Smooth muscle cell (in vitro differentiated cells): ENCODE results near the gene TYMP. TPM values are rescaled to one million over a fixed set of nuclear protein-coding genes. Genes with fewer than 3 reads are reported as not detected.

ENCODE experiments used
- DNase-seq: peaks from one replicate; lab custom pipeline; 2025; ENCODE audit not compliant: unreplicated experiment; lab: John Stamatoyannopoulos, UW
- H2AFZ ChIP-seq: fragments of 200-600 bp; sonication (generic); 2 replicates; pipeline ENCODE4 v1.6.0; 2016; ENCODE audit warnings: antibody characterized with exemption, low read depth, mild to moderate bottlenecking
- H3F3A ChIP-seq: fragments of 200-600 bp; sonication (generic); 2 replicates; pipeline ENCODE4 v1.6.0; 2017; ENCODE audit warnings: antibody characterized with exemption, low read depth
- H3K27ac ChIP-seq: fragments of 200-600 bp; sonication (generic); 2 replicates; pipeline ENCODE4 v1.5.1; 2016; ENCODE audit warnings: low read depth, mild to moderate bottlenecking
- H3K27me3 ChIP-seq: fragments of 200-600 bp; sonication (generic); 2 replicates; pipeline ENCODE4 v1.6.1; 2016; ENCODE audit warnings: low read depth, mild to moderate bottlenecking
- H3K36me3 ChIP-seq: fragments of 200-600 bp; sonication (generic); 2 replicates; pipeline ENCODE4 v1.5.1; 2016; ENCODE audit warnings: low read depth
- H3K4me1 ChIP-seq: fragments of 200-600 bp; sonication (generic); 2 replicates; pipeline ENCODE4 v1.5.1; 2016; ENCODE audit warnings: low read depth
- H3K4me2 ChIP-seq: fragments of 200-600 bp; sonication (generic); 2 replicates; pipeline ENCODE4 v1.6.0; 2016; ENCODE audit warnings: mild to moderate bottlenecking
- H3K4me3 ChIP-seq: fragments of 200-600 bp; sonication (generic); 2 replicates; pipeline ENCODE4 v1.5.1; 2016; ENCODE audit warnings: mild to moderate bottlenecking
- H3K79me2 ChIP-seq: fragments of 200-600 bp; sonication (generic); 2 replicates; pipeline ENCODE4 v1.6.0; 2016; ENCODE audit warnings: low read depth, mild to moderate bottlenecking
- H3K9ac ChIP-seq: fragments of 200-600 bp; sonication (generic); 2 replicates; pipeline ENCODE4 v1.6.0; 2016; ENCODE audit warnings: low read depth
- H3K9me3 ChIP-seq: fragments of 200-600 bp; sonication (generic); replicated peaks from 2 replicates; pipeline ENCODE4 v1.5.1; 2016; ENCODE audit warnings: low read depth
- H4K20me1 ChIP-seq: fragments of 200-600 bp; sonication (generic); 2 replicates; pipeline ENCODE4 v1.6.0; 2016; ENCODE audit warnings: low read depth
- CTCF ChIP-seq: fragments of 200-600 bp; sonication (generic); IDR thresholded peaks from 2 replicates; pipeline ENCODE4 v1.5.1; 2017; ENCODE audit warnings: borderline replicate concordance, mild to moderate bottlenecking, antibody characterized with exemption; ENCODE audit not compliant: insufficient read depth, poor library complexity, severe bottlenecking
- WGBS: methylation state at CpG from one replicate; pipeline ENCODE4 v1.1.7; 2016; ENCODE audit warnings: low lambda C conversion rate; 5-methylcytosine and 5-hydroxymethylcytosine counted together
- polyA plus RNA-seq: library from polyadenylated mRNA; unstranded; fragments of >200 nt; fragmentation: Nextera tagmentation; extraction: Ambion mirVana; gene quantifications from 2 replicates; pipeline ENCODE4 v1.2.1, GENCODE V29; 2016
- total RNA-seq: library from RNA; depleted of rRNA; stranded (reverse); fragments of >200 nt; gene quantifications from 2 replicates; pipeline ENCODE4 v1.2.3, GENCODE V29; 2014

TYMP gene
- total and polyA plus RNA-seq, 2 experiments from 2014 or later: 87.4 to 287 TPM

GRCh38 chr22:50523806-50524675, 5.8 kb downstream of the TYMP start:
- Histone ChIP-seq H3K27me3 (no peaks in the 10 kb centered on the region), H3K4me1 (no peaks in the 10 kb centered on the region), H4K20me1 (peaks cover 30% of the 10 kb centered on the region), H3K9me3 (no peaks in the 10 kb centered on the region), H3K9ac (peak overlapping the region; percentile 27), H3K4me2 (peak overlapping the region; percentile 97), H3F3A (peaks cover 31% of the 10 kb centered on the region), H3K4me3 (peak overlapping the region; percentile 79), H3K79me2 (peaks cover 10% of the 10 kb centered on the region), H3K36me3 (no peaks in the 10 kb centered on the region), H2AFZ (no peak overlapping the region), H3K27ac (no peak overlapping the region)
- WGBS: 79% methylated on average over 21 of the region's 25 CpGs
- DNase-seq: no peak
- TF ChIP-seq CTCF: no peak

- no peak overlapping the region for H2AFZ ChIP-seq
- peaks cover 24% of the 10 kb centered on the region for H4K20me1 ChIP-seq
- H3K4me3 ChIP-seq: no peak overlapping the region
- no peak overlapping the region for H3K4me2 ChIP-seq
- no peaks in the 10 kb centered on the region for H3K27me3 ChIP-seq
- DNase-seq: no peak
- 96% methylated on average over 16 of the region's 16 CpGs for WGBS
- TF ChIP-seq CTCF: no peak
- H3K9me3 ChIP-seq: no peaks in the 10 kb centered on the region
- H3K9ac ChIP-seq: no peak overlapping the region
- H3K4me1 ChIP-seq: no peaks in the 10 kb centered on the region
- H3K79me2 ChIP-seq: peaks cover 10% of the 10 kb centered on the region
- H3F3A ChIP-seq: peaks cover 26% of the 10 kb centered on the region
- H3K27ac ChIP-seq: no peak overlapping the region
- no peaks in the 10 kb centered on the region for H3K36me3 ChIP-seq
Measured at GRCh38 chr22:50523458-50523805, 6.4 kb downstream of the TYMP start.

- H3K36me3 ChIP-seq: no peaks in the 10 kb centered on the region
- peaks cover 21% of the 10 kb centered on the region for H3F3A ChIP-seq
- H3K27me3 ChIP-seq: no peaks in the 10 kb centered on the region
- H2AFZ ChIP-seq: no peak overlapping the region
- H3K27ac ChIP-seq: no peak overlapping the region
- no peaks in the 10 kb centered on the region for H3K9me3 ChIP-seq
- H4K20me1 ChIP-seq: peaks cover 19% of the 10 kb centered on the region
- no peak overlapping the region for H3K4me3 ChIP-seq
- no peak overlapping the region for H3K4me2 ChIP-seq
- peaks cover 10% of the 10 kb centered on the region for H3K79me2 ChIP-seq
- TF ChIP-seq CTCF: no peak
- 94% methylated on average over 22 of the region's 22 CpGs for WGBS
- H3K4me1 ChIP-seq: no peaks in the 10 kb centered on the region
- DNase-seq: no peak
- H3K9ac ChIP-seq: no peak overlapping the region
Measured at GRCh38 chr22:50522806-50523438, 6.9 kb downstream of the TYMP start.
